ENCODE results near the gene HOXA5. TPM values are rescaled to one million over a fixed set of nuclear protein-coding genes. Genes with fewer than 3 reads are reported as not detected.

HOXA5 gene
- total RNA-seq, 2 donors from 2014 or later, result not detected

DNA sequence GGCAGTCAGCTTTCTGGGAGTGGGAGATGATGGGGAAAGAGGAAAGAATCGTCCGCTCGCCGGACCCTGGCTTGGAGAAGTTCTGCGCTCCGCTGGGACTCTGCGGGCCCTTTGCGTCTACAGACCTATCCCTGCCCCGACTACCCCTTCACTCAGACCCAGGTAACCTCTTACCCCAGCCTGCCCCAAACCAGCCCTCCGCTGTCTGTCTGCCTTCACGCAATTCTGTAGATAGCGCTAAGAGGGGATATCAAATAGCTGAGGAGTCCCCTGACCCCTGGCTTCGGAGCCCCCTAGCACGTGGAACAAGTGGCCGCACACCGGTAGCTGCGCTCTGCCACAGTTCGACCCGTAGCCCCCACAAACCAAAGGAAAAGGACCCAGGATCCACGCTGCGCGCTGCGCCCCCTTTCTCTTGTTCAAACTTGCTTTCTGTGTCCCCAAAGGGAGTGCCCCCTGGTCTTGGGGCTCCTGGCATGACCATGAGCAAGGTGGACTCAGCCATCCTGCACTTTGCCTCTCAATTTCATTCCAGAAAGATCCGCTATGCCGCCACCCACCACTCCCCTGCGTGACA is 19.9 kb downstream of the HOXA5 start:
- no peak overlapping the region for H3K27ac Mint-ChIP-seq
- H3K4me3 Mint-ChIP-seq, result no peak overlapping the region
- no peak for ATAC-seq (replicated peaks)
- H3K36me3 Mint-ChIP-seq (ENCODE audit: low read depth), result no peaks in the 10 kb centered on the region
- peaks cover 42% of the 10 kb centered on the region for H3K27me3 Mint-ChIP-seq
- no peaks in the 10 kb centered on the region for H3K9me3 Mint-ChIP-seq
- no peaks in the 10 kb centered on the region for H3K4me1 Mint-ChIP-seq

DNA sequence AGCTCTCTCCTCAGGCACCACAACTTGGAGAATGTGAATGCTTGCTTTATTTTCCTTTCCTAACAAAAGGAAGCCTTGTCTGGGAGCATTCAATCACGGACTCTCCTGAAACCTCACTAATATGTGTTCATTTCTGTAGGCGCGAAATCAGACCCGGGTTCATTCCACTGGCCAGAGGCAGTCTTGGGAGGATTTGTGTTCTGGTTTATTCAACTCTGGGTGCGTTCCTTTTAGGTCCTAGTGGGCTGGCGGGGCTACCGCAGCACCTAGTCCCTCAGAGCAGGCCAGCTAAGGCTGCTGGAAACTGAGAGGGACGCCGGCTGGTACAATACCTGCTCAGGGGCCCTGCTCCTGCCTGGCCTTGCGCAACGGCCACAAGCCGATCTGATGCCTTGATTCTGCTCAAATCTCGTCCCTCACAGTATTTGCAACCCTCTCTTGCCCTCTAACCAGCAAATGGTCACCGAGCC is 20.4 kb downstream of the HOXA5 start:
- H3K9me3 Mint-ChIP-seq, result no peaks in the 10 kb centered on the region
- H3K4me1 Mint-ChIP-seq, result no peaks in the 10 kb centered on the region
- peaks cover 39% of the 10 kb centered on the region for H3K27me3 Mint-ChIP-seq
- H3K27ac Mint-ChIP-seq, result no peak overlapping the region
- H3K36me3 Mint-ChIP-seq (ENCODE audit: low read depth), result no peaks in the 10 kb centered on the region
- no peak for ATAC-seq (replicated peaks)
- H3K4me3 Mint-ChIP-seq, result no peak overlapping the region

DNA sequence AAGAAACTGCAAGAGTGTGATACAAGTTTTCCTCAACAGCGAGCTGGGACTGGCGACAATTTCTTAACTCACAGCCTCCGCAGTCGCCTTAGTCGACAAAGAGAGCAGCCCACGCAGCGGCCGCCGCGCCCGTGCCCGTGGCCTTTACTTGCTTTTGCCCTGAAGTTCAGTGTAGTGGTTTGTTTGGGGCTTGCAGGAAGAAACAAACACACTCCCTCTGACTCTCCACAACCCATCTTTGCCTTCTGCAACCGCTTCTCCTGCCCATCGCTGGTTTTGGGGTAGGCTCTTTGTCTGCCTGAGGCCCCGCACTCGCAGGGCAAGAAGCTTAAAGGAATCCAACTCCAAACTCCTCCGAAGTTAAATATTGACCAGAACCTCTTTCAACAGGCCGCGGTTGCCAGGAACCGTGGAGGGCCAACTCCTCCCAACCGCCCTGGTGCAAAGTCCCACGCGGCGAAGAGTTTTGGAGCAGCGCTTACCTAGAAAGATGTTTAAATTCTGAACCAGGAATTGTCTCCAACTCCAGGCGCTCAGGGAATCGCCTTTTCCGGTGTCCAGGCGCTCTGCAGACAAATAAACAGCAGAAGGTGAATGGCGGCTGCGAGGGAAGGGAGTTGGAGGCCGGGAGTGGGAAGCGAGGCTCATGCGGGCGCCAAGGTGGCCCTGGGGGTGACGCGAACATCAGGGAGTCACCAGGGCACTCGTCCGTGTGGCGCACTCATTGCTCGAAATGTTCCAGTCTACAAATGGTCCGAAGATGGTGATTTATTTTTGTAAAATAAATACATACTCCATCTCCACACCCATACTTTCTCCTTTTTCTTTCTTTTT is 21.2 kb downstream of the HOXA5 start:
- no peak for ATAC-seq (replicated peaks)
- Mint-ChIP-seq H3K27me3 (peaks cover 31% of the 10 kb centered on the region), H3K4me3 (no peak overlapping the region), H3K36me3 (ENCODE audit: low read depth) (no peaks in the 10 kb centered on the region), H3K4me1 (no peaks in the 10 kb centered on the region), H3K27ac (no peak overlapping the region), H3K9me3 (no peaks in the 10 kb centered on the region)

DNA sequence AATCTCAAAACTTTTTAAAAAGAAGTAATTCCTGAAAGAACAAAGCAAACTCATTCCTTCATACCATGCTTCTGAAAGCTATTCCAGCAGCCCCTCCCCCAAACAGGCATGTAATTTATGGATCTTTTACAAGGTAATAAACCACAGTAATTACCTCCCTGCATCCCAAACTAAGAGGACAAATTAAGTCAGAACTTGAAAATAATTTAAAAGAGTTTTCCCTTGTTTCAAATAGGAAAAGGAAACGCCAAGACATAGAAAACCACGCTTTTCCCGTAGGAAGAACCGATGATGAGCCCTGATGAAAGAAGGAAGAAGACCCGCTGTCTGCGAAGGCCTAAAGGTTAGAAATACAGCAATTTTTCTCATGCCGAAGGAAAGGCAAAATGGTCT is 21.8 kb downstream of the HOXA5 start:
- ATAC-seq (replicated peaks), result no peak
- Mint-ChIP-seq H3K4me3 (no peak overlapping the region), H3K27ac (no peak overlapping the region), H3K27me3 (peaks cover 25% of the 10 kb centered on the region), H3K36me3 (ENCODE audit: low read depth) (no peaks in the 10 kb centered on the region), H3K4me1 (no peaks in the 10 kb centered on the region), H3K9me3 (no peaks in the 10 kb centered on the region)

DNA sequence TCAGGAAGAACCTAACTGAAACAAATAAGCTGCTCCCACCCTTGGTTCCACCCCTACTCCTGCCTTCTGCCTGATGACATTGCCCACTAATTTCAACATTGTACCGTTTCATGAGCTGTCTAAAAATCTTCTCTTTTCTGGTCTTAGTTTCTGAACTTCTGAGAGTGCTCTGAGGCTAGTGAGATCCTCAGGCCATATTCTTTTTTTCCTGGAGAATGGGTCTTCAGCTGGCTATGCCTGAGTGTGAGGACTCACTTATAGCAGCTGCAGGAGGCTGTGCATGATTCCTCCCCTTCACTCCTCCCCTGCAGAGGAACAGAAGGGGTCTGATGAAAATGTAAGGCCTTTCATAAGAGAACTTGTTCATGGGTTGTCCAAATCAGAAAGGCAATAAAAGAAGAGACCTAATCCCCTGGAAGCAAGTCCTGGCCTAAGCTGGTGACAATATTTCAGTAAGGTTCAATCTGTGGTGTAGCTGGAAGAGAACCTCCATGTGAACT is 24.0 kb downstream of the HOXA5 start:
- Mint-ChIP-seq H3K27me3 (peaks cover 6% of the 10 kb centered on the region), H3K4me1 (no peaks in the 10 kb centered on the region), H3K27ac (no peak overlapping the region), H3K36me3 (ENCODE audit: low read depth) (no peaks in the 10 kb centered on the region), H3K9me3 (no peaks in the 10 kb centered on the region), H3K4me3 (no peak overlapping the region)
- ATAC-seq (replicated peaks), result no peak

DNA sequence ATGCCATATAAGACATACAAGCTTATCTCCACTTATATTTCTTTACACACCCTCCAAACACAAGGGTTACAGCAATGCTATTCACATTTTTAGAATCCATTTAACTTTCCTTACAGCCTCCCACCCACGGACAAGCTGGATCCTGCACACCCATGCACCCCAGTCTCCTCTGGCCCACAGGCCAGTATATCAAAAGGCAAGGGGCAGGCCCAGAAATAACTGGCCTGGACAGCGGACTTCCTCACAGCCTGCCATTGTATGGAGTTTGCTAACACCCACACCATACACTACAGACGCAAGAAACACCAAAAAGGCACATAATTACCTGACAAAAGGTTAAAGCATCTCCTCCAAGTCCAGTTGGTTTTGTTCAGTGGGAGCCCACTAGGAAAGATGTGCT is 24.9 kb downstream of the HOXA5 start:
- H3K4me3 Mint-ChIP-seq, result no peak overlapping the region
- H3K27me3 Mint-ChIP-seq, result no peaks in the 10 kb centered on the region
- no peaks in the 10 kb centered on the region for H3K9me3 Mint-ChIP-seq
- no peak overlapping the region for H3K27ac Mint-ChIP-seq
- H3K4me1 Mint-ChIP-seq, result no peaks in the 10 kb centered on the region
- ATAC-seq (replicated peaks), result no peak
- H3K36me3 Mint-ChIP-seq (ENCODE audit: low read depth), result no peaks in the 10 kb centered on the region

DNA sequence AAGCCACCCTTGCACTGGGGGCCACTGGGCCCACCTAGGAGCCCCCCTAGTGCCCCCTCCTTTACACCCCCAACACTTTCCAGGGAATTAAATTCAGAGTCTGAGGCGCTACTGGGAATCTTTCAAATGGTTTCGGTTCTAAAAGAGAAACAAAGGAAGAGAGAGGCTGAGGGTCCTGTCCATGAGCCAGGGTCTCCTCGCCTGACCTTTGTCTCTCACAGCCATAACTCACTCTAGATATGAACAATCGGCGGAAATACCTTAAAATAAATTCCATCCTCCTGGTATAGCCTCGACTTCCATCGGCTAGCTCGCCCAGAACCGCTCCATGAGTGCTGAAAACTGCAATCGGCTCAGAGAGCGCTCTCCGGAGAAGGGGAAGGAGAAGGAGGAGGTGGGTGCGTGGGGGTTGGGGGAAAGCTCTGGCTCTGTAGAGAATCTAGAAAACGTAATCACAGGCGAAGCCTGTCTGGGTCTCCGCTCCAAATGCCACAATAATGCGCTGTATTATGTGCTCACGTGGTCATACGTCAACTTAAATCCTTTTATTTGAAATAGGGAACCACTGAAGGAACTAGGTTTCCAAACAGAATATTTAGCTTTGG is 25.5 kb downstream of the HOXA5 start:
- H3K27me3 Mint-ChIP-seq, result peaks cover 3% of the 10 kb centered on the region
- ATAC-seq (replicated peaks), result no peak

DNA sequence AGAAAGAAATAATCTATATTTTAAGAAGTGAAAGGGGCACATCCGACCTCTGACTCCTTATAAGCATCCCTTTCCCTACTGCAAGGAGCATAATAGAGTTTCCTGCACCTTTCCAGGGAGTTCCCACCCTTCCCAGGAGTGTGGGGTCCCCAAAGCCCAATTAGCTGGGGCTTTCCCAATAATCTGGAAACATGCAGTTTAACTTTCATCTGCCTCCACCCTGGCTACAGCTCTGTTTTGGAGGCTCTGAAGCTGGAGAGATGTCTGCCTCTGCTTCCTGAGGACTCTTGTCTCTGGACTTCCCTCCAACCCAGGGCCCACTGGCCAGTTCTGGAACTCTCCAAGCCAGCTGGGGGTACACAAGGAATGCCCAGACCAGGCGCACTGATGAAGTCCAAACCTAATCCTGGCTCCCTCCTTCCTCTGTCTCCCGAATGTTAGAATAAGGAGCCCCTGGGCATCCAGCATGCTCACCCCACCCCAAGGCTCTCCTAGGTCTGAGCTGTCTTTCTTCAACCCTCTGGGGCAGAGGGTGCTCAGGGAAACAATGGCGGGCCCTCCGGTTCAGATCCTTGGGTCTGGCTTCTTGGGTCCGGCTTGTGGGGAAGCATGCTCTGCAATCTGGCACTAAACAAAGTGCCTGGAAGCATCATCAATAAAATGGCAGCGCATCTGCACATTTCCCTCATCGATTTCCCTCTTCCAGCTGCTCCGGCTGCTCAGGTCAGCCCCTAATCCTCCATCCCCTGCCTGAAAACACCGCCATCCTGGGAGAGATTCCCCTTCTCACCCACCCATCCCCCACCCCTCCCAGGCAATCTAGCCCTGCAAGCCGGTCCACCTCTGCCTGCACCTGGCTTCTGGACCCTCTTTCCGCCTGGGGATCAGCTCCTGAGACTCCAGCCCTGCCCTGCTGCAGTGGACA is 26.3 kb downstream of the HOXA5 start:
- no peak overlapping the region for H3K4me3 Mint-ChIP-seq
- ATAC-seq (replicated peaks), result no peak
- H3K27me3 Mint-ChIP-seq, result peaks cover 3% of the 10 kb centered on the region
- H3K9me3 Mint-ChIP-seq, result no peaks in the 10 kb centered on the region
- no peak overlapping the region for H3K27ac Mint-ChIP-seq
- no peaks in the 10 kb centered on the region for H3K4me1 Mint-ChIP-seq
- no peaks in the 10 kb centered on the region for H3K36me3 Mint-ChIP-seq (ENCODE audit: low read depth)

More for the DNA sequence above, 25.5 kb downstream of the HOXA5 start:
- Mint-ChIP-seq H3K9me3 (no peaks in the 10 kb centered on the region), H3K36me3 (ENCODE audit: low read depth) (no peaks in the 10 kb centered on the region), H3K4me3 (no peak overlapping the region), H3K4me1 (no peaks in the 10 kb centered on the region), H3K27ac (no peak overlapping the region)

DNA sequence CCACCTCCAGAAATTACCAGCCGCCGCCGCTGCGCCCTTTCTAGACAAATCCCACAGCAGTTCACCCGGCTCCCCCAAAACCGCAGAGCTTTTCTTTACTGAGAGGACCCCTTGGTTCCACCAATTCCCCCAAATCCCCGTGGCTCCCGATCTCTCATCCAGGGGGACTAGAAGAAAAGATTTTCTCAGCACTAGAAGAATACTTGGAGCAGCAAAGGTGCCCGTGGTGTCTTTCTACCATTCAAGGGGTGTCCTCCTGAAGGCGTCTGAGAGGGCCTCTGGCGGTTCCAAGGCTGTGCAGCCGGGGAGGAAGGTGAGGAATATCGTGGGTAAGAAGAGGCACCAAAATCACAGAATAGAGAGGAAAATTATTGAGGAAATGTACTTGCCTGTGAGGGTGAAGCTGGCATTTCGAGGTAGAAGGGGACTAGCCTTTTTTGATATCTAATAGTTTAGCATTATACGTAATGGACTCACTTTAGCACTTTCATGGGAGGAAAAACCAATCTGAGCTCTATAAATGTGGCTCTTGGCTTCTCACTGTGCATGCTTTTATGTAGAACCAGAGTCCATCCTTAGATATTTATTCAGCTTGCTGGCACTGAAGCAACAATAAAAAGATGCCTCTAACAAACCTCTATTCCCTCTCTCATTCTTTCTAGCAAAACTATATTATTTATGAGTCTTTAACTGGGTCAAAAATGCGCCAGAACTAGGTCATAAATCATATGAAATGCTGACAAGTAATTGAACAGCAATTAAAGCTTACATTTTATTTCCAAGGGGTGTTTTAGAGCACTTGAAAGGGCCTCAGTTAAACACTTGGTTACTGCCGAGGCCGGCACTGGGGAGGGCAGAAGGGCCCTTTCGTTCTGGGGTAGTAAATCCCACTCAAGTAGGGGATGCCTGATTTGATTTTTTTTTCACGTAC is 27.2 kb downstream of the HOXA5 start:
- Mint-ChIP-seq H3K9me3 (no peaks in the 10 kb centered on the region), H3K27me3 (peaks cover 7% of the 10 kb centered on the region), H3K4me3 (no peak overlapping the region), H3K27ac (no peak overlapping the region), H3K36me3 (ENCODE audit: low read depth) (no peaks in the 10 kb centered on the region), H3K4me1 (no peaks in the 10 kb centered on the region)
- ATAC-seq (replicated peaks), result no peak

DNA sequence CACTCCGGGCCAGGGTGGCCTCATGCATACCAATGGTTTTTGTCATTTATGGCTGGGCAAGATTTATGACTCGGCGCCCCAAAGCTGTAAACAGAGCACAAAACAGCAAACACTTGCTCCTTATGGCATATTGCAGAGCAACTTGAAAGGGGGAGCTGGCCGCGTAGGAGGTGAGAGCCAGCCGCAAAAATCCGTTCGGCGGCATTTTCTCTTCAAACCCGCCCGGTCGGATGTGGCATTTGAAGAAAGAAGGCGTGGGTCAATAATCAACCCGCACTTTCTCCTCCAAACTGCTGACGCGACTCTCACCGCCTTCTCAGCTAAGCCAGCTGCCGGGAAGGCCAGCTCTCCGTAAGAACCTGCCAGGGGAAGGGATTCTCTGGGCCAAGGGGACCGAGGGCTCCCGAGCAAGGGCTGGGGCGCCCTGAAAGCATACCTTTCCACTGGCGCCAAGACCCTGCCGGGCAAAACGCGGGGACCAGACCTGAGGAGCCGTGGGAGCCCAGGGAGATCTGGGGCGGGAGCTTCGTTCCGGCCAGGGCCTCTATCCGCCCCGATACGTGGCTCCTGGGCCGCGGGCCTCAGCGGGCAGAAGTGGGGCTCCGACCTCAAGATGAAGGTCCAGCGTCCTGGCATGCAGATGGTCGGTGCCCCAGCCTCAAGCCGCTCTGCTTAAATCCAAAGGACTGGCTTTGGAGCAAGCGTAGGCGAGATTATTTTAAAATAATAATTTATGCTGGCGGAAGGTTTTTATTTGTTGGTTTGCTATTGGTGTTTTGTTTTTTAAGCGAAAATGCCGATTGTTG is 28.1 kb downstream of the HOXA5 start:
- peaks cover 7% of the 10 kb centered on the region for H3K27me3 Mint-ChIP-seq
- no peaks in the 10 kb centered on the region for H3K36me3 Mint-ChIP-seq (ENCODE audit: low read depth)
- ATAC-seq (replicated peaks), result no peak
- no peaks in the 10 kb centered on the region for H3K4me1 Mint-ChIP-seq
- no peak overlapping the region for H3K4me3 Mint-ChIP-seq
- no peak overlapping the region for H3K27ac Mint-ChIP-seq
- no peaks in the 10 kb centered on the region for H3K9me3 Mint-ChIP-seq

DNA sequence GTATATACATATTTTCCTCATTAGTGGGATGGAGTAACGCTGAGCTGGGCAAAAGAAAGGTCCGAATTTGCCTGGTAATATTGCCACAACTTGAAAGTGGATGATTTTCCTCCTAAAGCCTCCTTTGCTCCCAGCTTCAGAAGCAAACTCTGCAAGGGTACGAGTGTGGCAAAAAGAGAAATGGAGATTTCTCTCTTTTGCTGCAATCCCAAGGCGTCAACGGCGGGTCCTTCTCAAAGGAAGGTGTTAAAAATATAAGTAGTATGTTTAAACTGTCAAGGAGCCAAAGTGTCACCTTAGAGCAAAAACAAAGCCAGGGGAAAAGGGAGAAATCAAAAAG is 28.6 kb downstream of the HOXA5 start:
- Mint-ChIP-seq H3K27ac (no peak overlapping the region), H3K27me3 (peaks cover 7% of the 10 kb centered on the region), H3K36me3 (ENCODE audit: low read depth) (no peaks in the 10 kb centered on the region), H3K9me3 (no peaks in the 10 kb centered on the region), H3K4me1 (no peaks in the 10 kb centered on the region), H3K4me3 (no peak overlapping the region)
- no peak for ATAC-seq (replicated peaks)

DNA sequence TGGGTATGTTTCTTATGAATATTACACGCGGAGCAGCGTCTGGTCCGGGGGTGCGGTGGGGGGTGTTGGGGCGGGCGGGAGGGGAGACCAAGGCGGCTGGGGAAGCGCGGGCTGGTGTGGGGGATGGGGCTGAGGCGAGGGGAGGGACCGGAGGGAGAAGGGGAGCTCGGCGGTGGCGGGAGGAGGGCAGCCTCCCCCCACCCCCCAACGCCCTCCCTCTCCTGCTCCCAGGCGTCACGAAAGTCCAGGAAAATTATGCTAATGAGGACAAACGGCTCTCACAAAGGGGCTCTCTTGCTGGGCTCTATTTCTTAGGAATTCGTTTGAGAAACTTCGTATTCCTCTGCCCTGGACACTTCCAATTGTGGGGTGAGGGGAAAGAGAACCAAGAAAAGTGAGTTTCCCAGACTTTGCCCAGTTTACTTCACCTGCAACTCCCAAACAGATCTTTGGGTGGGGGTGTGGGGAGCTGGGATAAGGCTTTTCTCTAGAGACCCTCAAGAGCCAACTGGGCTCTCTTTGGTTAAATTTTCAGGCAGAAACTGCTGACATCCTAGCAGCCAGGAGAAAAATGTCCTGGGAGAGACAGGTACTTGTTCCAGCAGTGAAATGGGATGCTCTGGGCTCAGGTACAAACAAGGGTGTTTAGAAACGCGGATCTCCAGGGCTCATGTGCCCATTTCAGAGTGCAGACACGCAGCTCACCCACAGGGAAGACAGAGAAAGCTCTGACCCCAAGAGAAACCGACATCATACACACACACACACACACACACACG is 29.3 kb downstream of the HOXA5 start:
- Mint-ChIP-seq H3K4me3 (no peak overlapping the region), H3K27ac (no peak overlapping the region)
- no peak for ATAC-seq (replicated peaks)

More for the DNA sequence above, 29.3 kb downstream of the HOXA5 start:
- Mint-ChIP-seq H3K9me3 (no peaks in the 10 kb centered on the region), H3K27me3 (peaks cover 7% of the 10 kb centered on the region), H3K4me1 (no peaks in the 10 kb centered on the region), H3K36me3 (ENCODE audit: low read depth) (no peaks in the 10 kb centered on the region)

Measured in activated T-helper 17 cell treated with anti-CD3 and anti-CD28 coated beads, Interleukin-2, amount 50 U/mL, for 72 hours (primary cell).